Body of pancreas (tissue), 4 donors: ENCODE measurements around the gene SLC52A1.

Experiments used
- POLR2A ChIP-seq, 3 donors: fragments of 450-650 bp; IDR thresholded peaks; one replicate each; pipeline ENCODE4 v1.6.1; 2016; ENCODE audit warnings: antibody characterized with exemption in 3 of 3, mild to moderate bottlenecking in 2 of 3
- TF ChIP-seq, protein P1 (sequence below), 7 experiments: fragments of 450-650 bp in 4 of 7; fragments of 200-600 bp in 3 of 7; sonication (generic) in 3 of 7; IDR thresholded peaks; one replicate each; pipeline ENCODE4 v1.5.1; 2016 to 2019; ENCODE audit warnings: antibody characterized with exemption in 7 of 7

DNA sequence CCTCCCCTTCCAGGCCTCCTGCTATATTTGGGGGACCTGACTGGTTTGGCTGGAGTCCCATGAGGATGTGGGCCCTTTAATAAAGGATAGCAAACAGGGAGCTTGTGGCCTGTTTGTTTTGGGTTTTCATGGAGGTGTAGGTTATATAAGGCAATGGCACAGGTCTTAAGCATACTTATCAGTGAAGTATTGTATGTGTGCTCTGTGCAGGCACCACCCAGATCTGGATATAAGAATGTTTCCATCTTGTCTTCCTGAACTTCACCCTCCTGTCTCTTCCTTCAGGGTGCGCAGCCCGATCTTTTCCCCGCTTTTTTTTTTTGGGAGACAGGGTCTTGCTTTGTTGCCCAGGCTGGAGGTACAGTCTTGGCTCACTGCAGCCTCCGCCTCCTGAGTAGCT, 10.6 kb downstream of the SLC52A1 start:
- TF ChIP-seq, protein P1, sequence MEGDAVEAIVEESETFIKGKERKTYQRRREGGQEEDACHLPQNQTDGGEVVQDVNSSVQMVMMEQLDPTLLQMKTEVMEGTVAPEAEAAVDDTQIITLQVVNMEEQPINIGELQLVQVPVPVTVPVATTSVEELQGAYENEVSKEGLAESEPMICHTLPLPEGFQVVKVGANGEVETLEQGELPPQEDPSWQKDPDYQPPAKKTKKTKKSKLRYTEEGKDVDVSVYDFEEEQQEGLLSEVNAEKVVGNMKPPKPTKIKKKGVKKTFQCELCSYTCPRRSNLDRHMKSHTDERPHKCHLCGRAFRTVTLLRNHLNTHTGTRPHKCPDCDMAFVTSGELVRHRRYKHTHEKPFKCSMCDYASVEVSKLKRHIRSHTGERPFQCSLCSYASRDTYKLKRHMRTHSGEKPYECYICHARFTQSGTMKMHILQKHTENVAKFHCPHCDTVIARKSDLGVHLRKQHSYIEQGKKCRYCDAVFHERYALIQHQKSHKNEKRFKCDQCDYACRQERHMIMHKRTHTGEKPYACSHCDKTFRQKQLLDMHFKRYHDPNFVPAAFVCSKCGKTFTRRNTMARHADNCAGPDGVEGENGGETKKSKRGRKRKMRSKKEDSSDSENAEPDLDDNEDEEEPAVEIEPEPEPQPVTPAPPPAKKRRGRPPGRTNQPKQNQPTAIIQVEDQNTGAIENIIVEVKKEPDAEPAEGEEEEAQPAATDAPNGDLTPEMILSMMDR (IDR thresholded peaks at IDR 0.05): no peak
- no peak for TF ChIP-seq POLR2A (IDR thresholded peaks at IDR 0.05)
